Measurements from ENCODE around the gene GTPBP10. TPM values are rescaled to one million over a fixed set of nuclear protein-coding genes. Genes with fewer than 3 reads are reported as not detected.
"Not testable (repeated sequence)": the region's sequence is repeated elsewhere in the genome, so short reads cannot be mapped to it uniquely, and the experiment has no call there.

GTPBP10 gene
- total RNA-seq, 2 donors from 2014 or later = 7.4 to 16.2 TPM

GRCh38 chr7:90322837-90323236 lies 23.7 kb upstream of the GTPBP10 start:
- no peak for DNase-seq (ENCODE audit: low spot score)

DNA sequence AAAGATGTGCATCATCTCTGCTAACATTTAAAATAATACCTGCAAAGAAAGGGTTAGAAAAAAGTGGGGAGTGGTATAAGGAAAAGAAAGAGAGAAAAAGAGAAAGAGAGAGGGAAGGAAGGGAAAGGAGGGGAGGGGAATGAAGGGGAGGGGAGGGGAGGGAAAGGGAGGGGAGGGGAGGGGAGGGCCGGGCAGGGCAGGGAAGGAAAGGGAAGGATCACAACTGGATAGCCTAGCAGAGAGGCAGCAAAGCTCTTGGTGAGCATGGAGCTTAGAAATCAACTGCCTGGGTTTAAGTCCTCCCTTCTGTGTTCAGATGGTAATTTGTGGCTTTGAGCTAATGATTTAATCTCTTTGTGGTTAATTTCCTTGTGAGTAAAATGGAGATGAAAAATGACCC lies 20.0 kb upstream of the GTPBP10 start:
- Histone ChIP-seq H3K4me1 (ENCODE audit: control insufficient read depth in 1 of 2, low read depth in 2 of 2) (no peaks in the 10 kb centered on the region), H3K27ac (no peak overlapping the region), H3K4me3 (no peak overlapping the region), H3K36me3 (no peaks in the 10 kb centered on the region), H3K9me3 (no peaks in the 10 kb centered on the region), H3K27me3 (replicated peaks; ENCODE audit: insufficient read depth) (no peaks in the 10 kb centered on the region)
- no peak for ATAC-seq (ENCODE audit: insufficient number of reproducible peaks, low FRiP score, low read depth)
- TF ChIP-seq CTCF (IDR thresholded peaks at IDR 0.05) = no peak
- no peak for DNase-seq (ENCODE audit: low spot score)

More at GRCh38 chr7:90322837-90323236, 23.7 kb upstream of the GTPBP10 start:
- TF ChIP-seq CTCF (IDR thresholded peaks at IDR 0.05) = no peak
- Histone ChIP-seq H3K9me3 (no peaks in the 10 kb centered on the region), H3K27me3 (replicated peaks; ENCODE audit: insufficient read depth) (no peaks in the 10 kb centered on the region), H3K4me1 (ENCODE audit: control insufficient read depth in 1 of 2, low read depth in 2 of 2) (peaks cover 0 to 8% of the 10 kb centered on the region in 2 donors), H3K4me3 (no peak overlapping the region), H3K36me3 (no peaks in the 10 kb centered on the region), H3K27ac (no peak overlapping the region)
- ATAC-seq (ENCODE audit: insufficient number of reproducible peaks, low FRiP score, low read depth) = no peak

DNA sequence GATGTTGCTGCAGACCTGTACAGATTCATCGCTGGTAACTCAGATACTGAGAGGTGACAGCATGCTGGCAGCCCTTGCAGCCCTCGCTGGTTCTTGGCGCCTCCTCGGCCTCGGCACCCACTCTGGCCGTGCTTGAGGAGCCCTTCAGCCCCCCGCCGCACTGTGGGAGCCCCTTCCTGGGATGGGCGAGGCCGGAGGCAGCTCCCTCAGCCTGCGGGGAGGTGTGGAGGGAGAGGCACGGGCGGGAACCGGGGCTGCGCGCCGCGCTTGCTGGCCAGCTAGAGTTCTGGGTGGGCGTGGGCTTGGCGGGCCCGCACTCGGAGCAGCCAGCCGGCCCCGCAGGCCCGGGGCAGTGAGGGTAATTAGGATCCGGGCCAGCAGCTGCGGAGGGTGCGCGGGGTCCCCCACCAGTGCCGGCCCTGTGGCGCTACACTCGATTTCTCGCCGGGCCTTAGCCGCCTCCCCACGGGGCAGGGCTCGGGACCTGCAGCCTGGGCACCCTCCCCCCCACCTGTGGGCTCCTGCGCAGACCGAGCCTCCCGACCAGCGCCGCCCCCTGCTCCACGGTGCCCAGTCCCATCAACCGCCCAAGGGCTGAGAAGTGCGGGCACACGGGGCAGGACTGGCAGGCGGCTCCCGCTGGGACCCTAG lies 12.2 kb upstream of the GTPBP10 start:
- DNase-seq (ENCODE audit: low spot score) = no peak
- Histone ChIP-seq H3K27ac (no peak overlapping the region), H3K4me1 (ENCODE audit: control insufficient read depth in 1 of 2, low read depth in 2 of 2) (no peaks in the 10 kb centered on the region), H3K4me3 (no peak overlapping the region), H3K9me3 (no peaks in the 10 kb centered on the region), H3K36me3 (no peaks in the 10 kb centered on the region), H3K27me3 (replicated peaks; ENCODE audit: insufficient read depth) (no peaks in the 10 kb centered on the region)
- no peak for TF ChIP-seq CTCF (IDR thresholded peaks at IDR 0.05)
- no peak for ATAC-seq (ENCODE audit: insufficient number of reproducible peaks, low FRiP score, low read depth)

DNA sequence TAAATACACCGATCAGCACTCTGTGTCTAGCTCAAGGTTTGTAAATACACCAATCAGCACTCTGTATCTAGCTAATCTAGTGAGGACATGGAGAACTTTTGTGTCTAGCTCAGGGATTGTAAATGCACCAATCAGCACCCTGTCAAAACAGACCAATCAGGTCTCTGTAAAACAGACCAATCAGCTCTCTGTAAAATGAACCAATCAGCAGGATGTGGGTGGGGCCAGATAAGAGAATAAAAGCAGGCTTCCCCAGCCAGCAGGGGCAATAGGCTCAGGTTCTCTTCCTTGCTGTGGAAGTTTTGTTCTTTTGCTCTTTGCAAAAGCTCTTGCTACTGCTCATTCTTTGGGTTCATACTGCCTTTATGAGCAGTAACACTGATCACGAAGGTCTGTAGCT lies 11.6 kb upstream of the GTPBP10 start:
- not testable (repeated sequence) for ATAC-seq (ENCODE audit: insufficient number of reproducible peaks, low FRiP score, low read depth); H3K4me3 ChIP-seq; H3K4me1 ChIP-seq (ENCODE audit: control insufficient read depth in 1 of 2, low read depth in 2 of 2); H3K27ac ChIP-seq; H3K9me3 ChIP-seq; H3K27me3 ChIP-seq (replicated peaks; ENCODE audit: insufficient read depth); H3K36me3 ChIP-seq; DNase-seq (ENCODE audit: low spot score)

DNA sequence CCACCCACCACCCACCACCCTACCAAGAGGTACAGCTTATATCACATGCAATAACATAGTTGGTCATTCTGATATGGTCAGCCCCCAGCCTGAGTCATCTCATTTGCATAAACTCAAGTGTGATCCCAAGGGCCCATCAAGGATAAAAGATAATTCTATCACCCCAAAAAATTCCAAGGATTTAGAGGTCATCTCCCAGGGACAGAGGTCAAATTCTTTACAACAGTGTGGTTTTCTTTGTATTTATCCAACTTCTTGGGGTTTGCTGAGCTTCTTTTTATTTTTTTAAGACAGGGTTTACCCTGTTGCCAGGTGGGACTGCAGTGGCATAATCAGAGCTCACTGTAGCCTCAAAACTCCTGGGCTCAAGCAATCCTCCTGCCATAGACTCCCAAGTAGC lies 9.4 kb upstream of the GTPBP10 start:
- no peaks in the 10 kb centered on the region for H3K9me3 ChIP-seq
- DNase-seq (ENCODE audit: low spot score) (no peak), ATAC-seq (ENCODE audit: insufficient number of reproducible peaks, low FRiP score, low read depth) (no peak)
- TF ChIP-seq CTCF (IDR thresholded peaks at IDR 0.05) = no peak
- no peak overlapping the region for H3K4me3 ChIP-seq
- H3K36me3 ChIP-seq = no peaks in the 10 kb centered on the region
- H3K4me1 ChIP-seq (ENCODE audit: control insufficient read depth in 1 of 2, low read depth in 2 of 2) = no peaks in the 10 kb centered on the region
- H3K27me3 ChIP-seq (replicated peaks; ENCODE audit: insufficient read depth) = no peaks in the 10 kb centered on the region
- H3K27ac ChIP-seq = no peak overlapping the region

- ATAC-seq (ENCODE audit: insufficient number of reproducible peaks, low FRiP score, low read depth) (no peak), DNase-seq (ENCODE audit: low spot score) (no peak)
- H3K36me3 ChIP-seq = no peaks in the 10 kb centered on the region
- TF ChIP-seq CTCF (IDR thresholded peaks at IDR 0.05) = no peak
- no peaks in the 10 kb centered on the region for H3K27me3 ChIP-seq (replicated peaks; ENCODE audit: insufficient read depth)
- peaks cover 2 to 11% of the 10 kb centered on the region in 2 donors for H3K4me1 ChIP-seq (ENCODE audit: control insufficient read depth in 1 of 2, low read depth in 2 of 2)
- no peaks in the 10 kb centered on the region for H3K9me3 ChIP-seq
- H3K4me3 ChIP-seq = peak overlapping the region; percentile 79
- no peak overlapping the region for H3K27ac ChIP-seq
These were observed 1.5 kb upstream of the GTPBP10 start for GRCh38 chr7:90345016-90345415.
